ENCODE measurements around the gene BAD.

- TF ChIP-seq POLR2A (IDR thresholded peaks at IDR 0.05) (no peak), CTCF (IDR thresholded peaks at IDR 0.05 in 8 of 11, conservative IDR thresholded peaks at IDR 0.05 in 3 of 11) (no peak)
Observed at GRCh38 chr11:64264371-64264852, 20.1 kb downstream of the BAD start.

Measured in spleen (tissue), 7 donors.